Hepatocyte (in vitro differentiated cells): Measurements from ENCODE around the gene NLRP7. TPM values are rescaled to one million over a fixed set of nuclear protein-coding genes. Genes with fewer than 3 reads are reported as not detected.

Experiments
- DNase-seq: peaks from one replicate; pipeline ENCODE4 v3.0.0-alpha.2; 2016; ENCODE audit warnings: low spot score
- H2AFZ ChIP-seq: fragments of 200-600 bp; sonication (generic); 2 replicates; pipeline ENCODE4 v1.6.0; 2016; ENCODE audit warnings: antibody characterized with exemption, mild to moderate bottlenecking
- H3K27ac ChIP-seq: fragments of 200-600 bp; sonication (generic); 2 replicates; pipeline ENCODE4 v1.5.1; 2016; ENCODE audit warnings: mild to moderate bottlenecking
- H3K27me3 ChIP-seq: fragments of 200-600 bp; sonication (generic); 2 replicates; pipeline ENCODE4 v1.6.1; 2016
- H3K36me3 ChIP-seq: fragments of 200-600 bp; sonication (generic); replicated peaks from 2 replicates; pipeline ENCODE4 v1.5.1; 2016; ENCODE audit warnings: low read depth; ENCODE audit not compliant: insufficient read depth
- H3K4me1 ChIP-seq: fragments of 200-600 bp; sonication (generic); 2 replicates; pipeline ENCODE4 v1.5.1; 2016; ENCODE audit warnings: mild to moderate bottlenecking, moderate library complexity; ENCODE audit not compliant: insufficient read depth
- H3K4me2 ChIP-seq: fragments of 200-600 bp; sonication (generic); 2 replicates; pipeline ENCODE4 v1.6.0; 2016
- H3K4me3 ChIP-seq: fragments of 200-600 bp; sonication (generic); 2 replicates; pipeline ENCODE4 v1.5.1; 2016; ENCODE audit warnings: mild to moderate bottlenecking
- H3K79me2 ChIP-seq: fragments of 200-600 bp; sonication (generic); 2 replicates; pipeline ENCODE4 v1.6.0; 2017; ENCODE audit warnings: mild to moderate bottlenecking
- H3K9me2 ChIP-seq: fragments of 200-600 bp; sonication (generic); replicated peaks from 2 replicates; pipeline ENCODE4 v1.6.0; 2017; ENCODE audit warnings: mild to moderate bottlenecking; ENCODE audit not compliant: insufficient read depth
- H3K9me3 ChIP-seq: fragments of 200-600 bp; sonication (generic); 2 replicates; pipeline ENCODE4 v1.5.1; 2016; ENCODE audit warnings: low read depth, mild to moderate bottlenecking
- H4K20me1 ChIP-seq: fragments of 200-600 bp; sonication (generic); 2 replicates; pipeline ENCODE4 v1.6.0; 2016; ENCODE audit warnings: mild to moderate bottlenecking; ENCODE audit not compliant: insufficient read depth, poor library complexity, severe bottlenecking
- EZH2 ChIP-seq: fragments of 200-600 bp; sonication (generic); IDR thresholded peaks from 2 replicates; pipeline ENCODE4 v1.6.1; 2016; ENCODE audit warnings: antibody characterized with exemption, mild to moderate bottlenecking, borderline replicate concordance
- EZH2phosphoT487 ChIP-seq: fragments of 200-600 bp; sonication (generic); IDR thresholded peaks from one replicate; pipeline ENCODE4 v1.6.1; 2018; ENCODE audit warnings: antibody characterized with exemption, mild to moderate bottlenecking, low read depth, moderate library complexity; ENCODE audit not compliant: unreplicated experiment, severe bottlenecking
- WGBS: methylation state at CpG from one replicate; pipeline ENCODE4 v1.1.6; 2016; ENCODE audit warnings: low lambda C conversion rate; ENCODE audit errors: missing lambda C conversion rate; 5-methylcytosine and 5-hydroxymethylcytosine counted together
- polyA plus RNA-seq: library from polyadenylated mRNA; unstranded; fragments of >200 nt; fragmentation: Nextera tagmentation; extraction: Ambion mirVana; gene quantifications from 2 replicates; pipeline ENCODE4 v1.2.1, GENCODE V29; 2016
- small RNA-seq: library from RNA; depleted of rRNA; stranded (forward); fragments of <200 nt; gene quantifications from one replicate; pipeline ENCODE3, GENCODE V24; 2014
- total RNA-seq: library from RNA; depleted of rRNA; stranded (reverse); fragments of >200 nt; gene quantifications from 2 replicates; pipeline ENCODE4 v1.2.3, GENCODE V29; 2014
- TF ChIP-seq, protein P1 (sequence below): fragments of 200-600 bp; sonication (generic); IDR thresholded peaks from 2 replicates; pipeline ENCODE4 v1.5.1; 2016; ENCODE audit warnings: antibody characterized with exemption, mild to moderate bottlenecking; ENCODE audit not compliant: poor library complexity

Gene NLRP7
- total and polyA plus RNA-seq, 2 experiments from 2014 or later, result not detected

DNA sequence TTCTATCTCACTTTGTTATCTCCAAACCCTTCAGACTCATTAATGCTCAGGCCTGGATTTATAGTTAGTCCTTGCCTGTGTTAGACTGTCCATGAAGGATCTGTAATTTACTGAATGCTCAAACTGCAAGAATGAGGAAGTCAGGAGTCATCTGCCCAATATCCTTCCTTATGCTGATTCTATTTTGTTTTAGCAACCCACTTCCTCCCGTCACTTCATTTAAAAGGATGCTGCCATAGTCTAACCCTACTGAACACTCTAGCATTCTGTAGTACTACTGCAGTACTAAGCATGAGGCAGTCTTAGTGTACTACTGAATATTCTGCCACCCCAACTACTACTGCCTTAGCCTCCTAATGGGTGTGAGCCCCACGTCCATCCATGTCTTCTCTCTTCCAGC lies 71.8 kb downstream of the NLRP7 start:
- Histone ChIP-seq H3K27ac (no peak overlapping the region), H3K9me2 (no peaks in the 10 kb centered on the region), H3K9me3 (no peaks in the 10 kb centered on the region), H4K20me1 (no peaks in the 10 kb centered on the region), H3K27me3 (no peaks in the 10 kb centered on the region), H3K4me3 (no peak overlapping the region), H3K4me1 (no peaks in the 10 kb centered on the region), H2AFZ (no peak overlapping the region), H3K36me3 (no peaks in the 10 kb centered on the region), H3K4me2 (no peak overlapping the region), H3K79me2 (no peaks in the 10 kb centered on the region)
- no peak for DNase-seq
- TF ChIP-seq, protein P1, sequence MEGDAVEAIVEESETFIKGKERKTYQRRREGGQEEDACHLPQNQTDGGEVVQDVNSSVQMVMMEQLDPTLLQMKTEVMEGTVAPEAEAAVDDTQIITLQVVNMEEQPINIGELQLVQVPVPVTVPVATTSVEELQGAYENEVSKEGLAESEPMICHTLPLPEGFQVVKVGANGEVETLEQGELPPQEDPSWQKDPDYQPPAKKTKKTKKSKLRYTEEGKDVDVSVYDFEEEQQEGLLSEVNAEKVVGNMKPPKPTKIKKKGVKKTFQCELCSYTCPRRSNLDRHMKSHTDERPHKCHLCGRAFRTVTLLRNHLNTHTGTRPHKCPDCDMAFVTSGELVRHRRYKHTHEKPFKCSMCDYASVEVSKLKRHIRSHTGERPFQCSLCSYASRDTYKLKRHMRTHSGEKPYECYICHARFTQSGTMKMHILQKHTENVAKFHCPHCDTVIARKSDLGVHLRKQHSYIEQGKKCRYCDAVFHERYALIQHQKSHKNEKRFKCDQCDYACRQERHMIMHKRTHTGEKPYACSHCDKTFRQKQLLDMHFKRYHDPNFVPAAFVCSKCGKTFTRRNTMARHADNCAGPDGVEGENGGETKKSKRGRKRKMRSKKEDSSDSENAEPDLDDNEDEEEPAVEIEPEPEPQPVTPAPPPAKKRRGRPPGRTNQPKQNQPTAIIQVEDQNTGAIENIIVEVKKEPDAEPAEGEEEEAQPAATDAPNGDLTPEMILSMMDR, result no peak
- TF ChIP-seq EZH2phosphoT487 (no peak), EZH2 (no peak)
- 55% methylated on average over 2 of the region's 2 CpGs for WGBS

DNA sequence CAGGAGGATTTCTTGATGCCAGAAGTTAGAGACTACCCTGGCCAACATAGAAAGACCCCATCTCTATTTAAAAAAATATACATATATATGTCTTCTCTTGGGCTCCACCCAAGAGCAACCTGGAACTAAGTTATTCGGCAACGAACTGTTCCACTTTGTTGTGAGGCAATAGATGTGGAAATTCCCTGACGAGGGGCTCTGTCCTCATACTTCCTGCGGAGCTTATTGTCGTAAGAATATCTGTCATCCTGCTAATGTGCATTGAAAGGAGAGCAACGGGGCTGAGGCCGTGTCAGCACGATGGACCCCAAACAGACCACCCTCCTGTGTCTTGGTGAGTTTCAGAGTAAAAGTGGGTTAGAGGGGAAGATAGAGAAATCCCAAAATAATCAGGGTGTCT lies 73.3 kb downstream of the NLRP7 start, which contains the start of gene FCAR:
FCAR (plus strand) TSS at position 246 of the 400 bp plus-strand sequence; CDS start at position 301, 55 bp downstream.
- no peak within 1 kb of the TSS for H3K4me3 ChIP-seq

More for the DNA sequence above, 73.3 kb downstream of the NLRP7 start, which contains the start of gene FCAR:
- no peaks in the 10 kb centered on the region for H3K4me1 ChIP-seq
- 84% methylated on average over 8 of the region's 8 CpGs for WGBS
- H3K79me2 ChIP-seq, result no peaks in the 10 kb centered on the region
- no peak within 1 kb of the TSS for H3K27ac ChIP-seq
- H2AFZ ChIP-seq, result no peak within 1 kb of the TSS
- H3K4me2 ChIP-seq, result no peak within 1 kb of the TSS
- H3K27me3 ChIP-seq, result no peaks in the 10 kb centered on the region
- no peaks in the 10 kb centered on the region for H3K9me2 ChIP-seq
- H3K36me3 ChIP-seq, result no peaks in the 10 kb centered on the region
- H4K20me1 ChIP-seq, result no peaks in the 10 kb centered on the region
- H3K9me3 ChIP-seq, result no peaks in the 10 kb centered on the region
- TF ChIP-seq EZH2 (no peak), EZH2phosphoT487 (no peak)
- TF ChIP-seq, protein P1, result no peak
- DNase-seq, result no peak

Small RNAs within 50 kb of the gene (small RNA-seq; reads per million reads assigned to genes)
- gene AC011476.8, result not detected

Other genes with a start within 250 kb of the NLRP7 start
- not detected in 2 replicates for gene KIR3DL3, start 223.1 kb downstream of the NLRP7 start, total RNA-seq
- gene KIR3DL3, start 223.1 kb downstream of the NLRP7 start, polyA plus RNA-seq, result not detected in 2 replicates
- gene KIR2DL3, start 209.0 kb downstream of the NLRP7 start, total RNA-seq, result not detected in 2 replicates
- gene KIR2DL3, start 209.0 kb downstream of the NLRP7 start, polyA plus RNA-seq, result not detected in 2 replicates
- not detected in 2 replicates for gene KIR2DL1, start 177.7 kb downstream of the NLRP7 start, total RNA-seq
- gene KIR2DL1, start 177.7 kb downstream of the NLRP7 start, polyA plus RNA-seq, result not detected in 2 replicates
- gene KIR2DL4, start 143.9 kb downstream of the NLRP7 start, total RNA-seq, result not detected in 2 replicates
- not detected in 2 replicates for gene KIR2DL4, start 143.9 kb downstream of the NLRP7 start, polyA plus RNA-seq
- not detected in 2 replicates for gene KIR3DL1, start 131.1 kb downstream of the NLRP7 start, total RNA-seq
- not detected in 2 replicates for gene KIR3DL1, start 131.1 kb downstream of the NLRP7 start, polyA plus RNA-seq
- not detected in 2 replicates for gene KIR2DS4, start 114.9 kb downstream of the NLRP7 start, total RNA-seq
- not detected in 2 replicates for gene KIR2DS4, start 114.9 kb downstream of the NLRP7 start, polyA plus RNA-seq
- gene KIR3DL2, start 97.1 kb downstream of the NLRP7 start, total RNA-seq, result not detected in 2 replicates
- gene KIR3DL2, start 97.1 kb downstream of the NLRP7 start, polyA plus RNA-seq, result not detected in 2 replicates
- not detected in 2 replicates for gene FCAR, start 73.3 kb downstream of the NLRP7 start, total RNA-seq
- gene FCAR, start 73.3 kb downstream of the NLRP7 start, polyA plus RNA-seq, result 0.41 TPM in 1 of 2 replicates, not detected in the other
- 0.44 TPM in 1 of 2 replicates, not detected in the other for gene NCR1, start 41.4 kb downstream of the NLRP7 start, total RNA-seq
- not detected in 2 replicates for gene NCR1, start 41.4 kb downstream of the NLRP7 start, polyA plus RNA-seq
- 37.1 and 40.2 TPM in 2 replicates for gene NLRP2, start 18.8 kb upstream of the NLRP7 start, total RNA-seq
- gene NLRP2, start 18.8 kb upstream of the NLRP7 start, polyA plus RNA-seq, result 16.5 and 22.1 TPM in 2 replicates
- gene GP6, start 90.7 kb upstream of the NLRP7 start, total RNA-seq, result 0.07 TPM in 1 of 2 replicates, not detected in the other
- gene GP6, start 90.7 kb upstream of the NLRP7 start, polyA plus RNA-seq, result 0.24 and 0.93 TPM in 2 replicates
- gene RDH13, start 115.6 kb upstream of the NLRP7 start, total RNA-seq, result 14.5 and 17.3 TPM in 2 replicates
- 17.7 and 21.9 TPM in 2 replicates for gene RDH13, start 115.6 kb upstream of the NLRP7 start, polyA plus RNA-seq
- 20.5 and 25.7 TPM in 2 replicates for gene EPS8L1, start 128.3 kb upstream of the NLRP7 start, total RNA-seq
- gene EPS8L1, start 128.3 kb upstream of the NLRP7 start, polyA plus RNA-seq, result 33.8 and 49.6 TPM in 2 replicates
- gene PPP1R12C, start 170.1 kb upstream of the NLRP7 start, total RNA-seq, result 69.7 and 71.8 TPM in 2 replicates
- gene PPP1R12C, start 170.1 kb upstream of the NLRP7 start, polyA plus RNA-seq, result 74.5 and 83.6 TPM in 2 replicates
- gene TNNT1, start 201.7 kb upstream of the NLRP7 start, total RNA-seq, result 9.6 and 11.5 TPM in 2 replicates
- 32.1 and 86.4 TPM in 2 replicates for gene TNNT1, start 201.7 kb upstream of the NLRP7 start, polyA plus RNA-seq
- 1.4 and 2.9 TPM in 2 replicates for gene TNNI3, start 210.2 kb upstream of the NLRP7 start, total RNA-seq
- 1.4 and 1.6 TPM in 2 replicates for gene TNNI3, start 210.2 kb upstream of the NLRP7 start, polyA plus RNA-seq
- gene DNAAF3, start 219.1 kb upstream of the NLRP7 start, total RNA-seq, result 0.17 and 1.9 TPM in 2 replicates
- gene DNAAF3, start 219.1 kb upstream of the NLRP7 start, polyA plus RNA-seq, result 3.8 and 4.9 TPM in 2 replicates
- gene SYT5, start 232.8 kb upstream of the NLRP7 start, total RNA-seq, result 0.60 and 1.4 TPM in 2 replicates
- 0.86 and 0.98 TPM in 2 replicates for gene SYT5, start 232.8 kb upstream of the NLRP7 start, polyA plus RNA-seq